ENCODE results near the gene FNDC3B.

DNA sequence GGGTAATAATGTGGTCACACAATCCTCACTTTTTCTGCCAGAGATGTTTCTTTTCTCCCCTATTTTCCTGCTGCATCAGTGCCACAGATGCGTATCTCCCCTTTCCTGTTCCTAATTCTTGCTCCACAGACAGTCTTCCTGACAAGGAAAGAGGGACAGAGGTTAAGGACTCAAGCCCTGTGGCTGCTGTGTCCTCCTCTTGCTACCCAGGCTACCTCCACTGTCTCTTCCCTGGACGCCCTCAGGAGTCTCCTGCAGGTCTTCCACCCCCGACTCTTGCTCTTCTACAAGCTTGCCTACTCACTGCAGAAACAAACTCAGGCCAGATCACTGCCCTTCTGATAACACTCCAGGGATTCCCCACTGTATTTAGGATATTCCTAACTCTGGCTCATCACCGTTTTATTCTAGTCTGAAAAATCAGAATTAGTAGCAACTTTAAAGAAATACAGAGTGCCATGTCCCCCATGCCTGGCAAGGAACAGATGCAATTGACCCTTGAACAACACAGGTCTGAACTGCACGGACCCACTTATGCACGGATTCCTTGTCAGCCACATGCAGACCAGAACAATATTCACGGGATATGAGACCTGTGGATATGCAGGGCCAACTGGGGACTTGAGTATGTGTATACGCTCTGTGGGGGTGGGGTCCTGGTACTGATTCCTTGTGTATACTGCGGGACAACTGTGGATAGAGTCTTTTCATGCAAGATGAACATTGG is 257.0 kb downstream of the FNDC3B start:
- TF ChIP-seq FOXP2 (optimal IDR thresholded peaks at IDR 0.05; ENCODE audit: borderline replicate concordance, extremely low read depth, extremely low read length, insufficient read depth) (no peak), POLR2AphosphoS5 (IDR thresholded peaks at IDR 0.05; ENCODE audit: low read depth, low read length) (no peak), TAF1 (IDR thresholded peaks at IDR 0.05; ENCODE audit: borderline replicate concordance, insufficient read depth, low read length) (no peak), SIN3A (IDR thresholded peaks at IDR 0.05; ENCODE audit: borderline replicate concordance, insufficient read depth, low read length) (no peak)
- TF ChIP-seq, protein P1, sequence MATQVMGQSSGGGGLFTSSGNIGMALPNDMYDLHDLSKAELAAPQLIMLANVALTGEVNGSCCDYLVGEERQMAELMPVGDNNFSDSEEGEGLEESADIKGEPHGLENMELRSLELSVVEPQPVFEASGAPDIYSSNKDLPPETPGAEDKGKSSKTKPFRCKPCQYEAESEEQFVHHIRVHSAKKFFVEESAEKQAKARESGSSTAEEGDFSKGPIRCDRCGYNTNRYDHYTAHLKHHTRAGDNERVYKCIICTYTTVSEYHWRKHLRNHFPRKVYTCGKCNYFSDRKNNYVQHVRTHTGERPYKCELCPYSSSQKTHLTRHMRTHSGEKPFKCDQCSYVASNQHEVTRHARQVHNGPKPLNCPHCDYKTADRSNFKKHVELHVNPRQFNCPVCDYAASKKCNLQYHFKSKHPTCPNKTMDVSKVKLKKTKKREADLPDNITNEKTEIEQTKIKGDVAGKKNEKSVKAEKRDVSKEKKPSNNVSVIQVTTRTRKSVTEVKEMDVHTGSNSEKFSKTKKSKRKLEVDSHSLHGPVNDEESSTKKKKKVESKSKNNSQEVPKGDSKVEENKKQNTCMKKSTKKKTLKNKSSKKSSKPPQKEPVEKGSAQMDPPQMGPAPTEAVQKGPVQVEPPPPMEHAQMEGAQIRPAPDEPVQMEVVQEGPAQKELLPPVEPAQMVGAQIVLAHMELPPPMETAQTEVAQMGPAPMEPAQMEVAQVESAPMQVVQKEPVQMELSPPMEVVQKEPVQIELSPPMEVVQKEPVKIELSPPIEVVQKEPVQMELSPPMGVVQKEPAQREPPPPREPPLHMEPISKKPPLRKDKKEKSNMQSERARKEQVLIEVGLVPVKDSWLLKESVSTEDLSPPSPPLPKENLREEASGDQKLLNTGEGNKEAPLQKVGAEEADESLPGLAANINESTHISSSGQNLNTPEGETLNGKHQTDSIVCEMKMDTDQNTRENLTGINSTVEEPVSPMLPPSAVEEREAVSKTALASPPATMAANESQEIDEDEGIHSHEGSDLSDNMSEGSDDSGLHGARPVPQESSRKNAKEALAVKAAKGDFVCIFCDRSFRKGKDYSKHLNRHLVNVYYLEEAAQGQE (IDR thresholded peaks at IDR 0.05; ENCODE audit: insufficient read depth in 1 of 2, low read depth in 2 of 2, low read length in 2 of 2): no peak

All from PFSK-1 (cell line).